ENCODE data around the gene TRIM41. TPM values are rescaled to one million over a fixed set of nuclear protein-coding genes. Genes with fewer than 3 reads are reported as not detected.

TRIM41 gene
- total and polyA plus RNA-seq, 2 of the 13 experiments (the other 11 are each of a cell fraction or from before 2014, with no cell fraction given), result 10.2 to 16.7 TPM

DNA sequence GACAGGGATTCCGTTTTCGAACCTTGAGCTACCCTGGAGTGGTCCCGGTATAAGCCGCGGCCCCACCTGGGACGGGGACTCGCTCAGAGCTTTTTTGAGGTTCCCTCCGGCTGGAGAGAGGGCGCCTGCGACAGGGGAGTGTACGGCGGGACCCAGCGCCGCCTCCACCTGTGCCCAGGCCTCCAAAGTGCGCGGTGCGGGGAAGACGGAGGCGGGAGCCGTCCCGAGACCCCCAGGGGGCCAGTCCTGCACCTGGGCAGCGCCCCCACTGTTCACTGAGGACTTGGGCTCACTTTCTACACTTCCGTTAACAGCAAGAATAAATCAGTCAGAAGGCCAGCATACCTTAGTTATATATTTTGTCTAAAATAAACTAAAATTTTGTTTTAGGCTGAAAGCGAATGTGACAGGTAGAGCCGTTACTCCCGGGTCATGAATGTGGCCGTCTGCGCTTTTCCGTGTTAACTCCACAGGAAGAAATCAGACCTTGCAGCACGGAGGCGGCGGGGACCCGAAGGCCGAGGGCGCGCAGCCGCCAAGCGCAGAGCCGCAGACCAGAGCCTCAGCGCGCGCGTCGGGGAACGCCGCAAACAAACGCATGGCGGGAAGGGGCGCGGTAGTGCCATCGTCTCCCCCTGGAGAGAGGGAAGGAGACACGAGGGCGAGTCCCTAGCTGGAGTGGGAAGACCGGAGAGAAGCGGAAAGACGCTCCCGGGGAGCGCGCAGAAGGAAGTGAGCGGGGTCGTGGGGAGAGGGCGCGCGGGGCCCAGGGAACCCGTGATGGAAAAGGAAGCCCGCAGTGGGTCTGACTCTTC, 32.2 kb upstream of the TRIM41 start (continued):
- TF ChIP-seq, protein P1, sequence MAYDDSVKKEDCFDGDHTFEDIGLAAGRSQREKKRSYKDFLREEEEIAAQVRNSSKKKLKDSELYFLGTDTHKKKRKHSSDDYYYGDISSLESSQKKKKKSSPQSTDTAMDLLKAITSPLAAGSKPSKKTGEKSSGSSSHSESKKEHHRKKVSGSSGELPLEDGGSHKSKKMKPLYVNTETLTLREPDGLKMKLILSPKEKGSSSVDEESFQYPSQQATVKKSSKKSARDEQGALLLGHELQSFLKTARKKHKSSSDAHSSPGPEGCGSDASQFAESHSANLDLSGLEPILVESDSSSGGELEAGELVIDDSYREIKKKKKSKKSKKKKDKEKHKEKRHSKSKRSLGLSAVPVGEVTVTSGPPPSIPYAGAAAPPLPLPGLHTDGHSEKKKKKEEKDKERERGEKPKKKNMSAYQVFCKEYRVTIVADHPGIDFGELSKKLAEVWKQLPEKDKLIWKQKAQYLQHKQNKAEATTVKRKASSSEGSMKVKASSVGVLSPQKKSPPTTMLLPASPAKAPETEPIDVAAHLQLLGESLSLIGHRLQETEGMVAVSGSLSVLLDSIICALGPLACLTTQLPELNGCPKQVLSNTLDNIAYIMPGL (CRISPR knock-in tag; IDR thresholded peaks at IDR 0.05; ENCODE audit: borderline replicate concordance in 1 of 2, low read depth in 1 of 2), result peak in 1 of 2 experiments; percentile 84; a peak in 2 of 4 replicates
- TF ChIP-seq U2AF1 (optimal IDR thresholded peaks at IDR 0.05; ENCODE audit: low read depth, low read length) (peak; percentile 27), POLR2G (IDR thresholded peaks at IDR 0.05; ENCODE audit: low read depth, low read length) (no peak), ZNF543 (CRISPR knock-in tag; IDR thresholded peaks at IDR 0.05) (no peak), ZBTB7B (CRISPR knock-in tag; IDR thresholded peaks at IDR 0.05) (peak; percentile 89), HES4 (CRISPR knock-in tag; IDR thresholded peaks at IDR 0.05; ENCODE audit: borderline replicate concordance) (no peak), AHR (CRISPR knock-in tag; IDR thresholded peaks at IDR 0.05) (no peak)
- TF ChIP-seq, protein P2, sequence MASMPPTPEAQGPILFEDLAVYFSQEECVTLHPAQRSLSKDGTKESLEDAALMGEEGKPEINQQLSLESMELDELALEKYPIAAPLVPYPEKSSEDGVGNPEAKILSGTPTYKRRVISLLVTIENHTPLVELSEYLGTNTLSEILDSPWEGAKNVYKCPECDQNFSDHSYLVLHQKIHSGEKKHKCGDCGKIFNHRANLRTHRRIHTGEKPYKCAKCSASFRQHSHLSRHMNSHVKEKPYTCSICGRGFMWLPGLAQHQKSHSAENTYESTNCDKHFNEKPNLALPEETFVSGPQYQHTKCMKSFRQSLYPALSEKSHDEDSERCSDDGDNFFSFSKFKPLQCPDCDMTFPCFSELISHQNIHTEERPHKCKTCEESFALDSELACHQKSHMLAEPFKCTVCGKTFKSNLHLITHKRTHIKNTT (CRISPR knock-in tag; IDR thresholded peaks at IDR 0.05), result no peak
- TF ChIP-seq, protein P3, sequence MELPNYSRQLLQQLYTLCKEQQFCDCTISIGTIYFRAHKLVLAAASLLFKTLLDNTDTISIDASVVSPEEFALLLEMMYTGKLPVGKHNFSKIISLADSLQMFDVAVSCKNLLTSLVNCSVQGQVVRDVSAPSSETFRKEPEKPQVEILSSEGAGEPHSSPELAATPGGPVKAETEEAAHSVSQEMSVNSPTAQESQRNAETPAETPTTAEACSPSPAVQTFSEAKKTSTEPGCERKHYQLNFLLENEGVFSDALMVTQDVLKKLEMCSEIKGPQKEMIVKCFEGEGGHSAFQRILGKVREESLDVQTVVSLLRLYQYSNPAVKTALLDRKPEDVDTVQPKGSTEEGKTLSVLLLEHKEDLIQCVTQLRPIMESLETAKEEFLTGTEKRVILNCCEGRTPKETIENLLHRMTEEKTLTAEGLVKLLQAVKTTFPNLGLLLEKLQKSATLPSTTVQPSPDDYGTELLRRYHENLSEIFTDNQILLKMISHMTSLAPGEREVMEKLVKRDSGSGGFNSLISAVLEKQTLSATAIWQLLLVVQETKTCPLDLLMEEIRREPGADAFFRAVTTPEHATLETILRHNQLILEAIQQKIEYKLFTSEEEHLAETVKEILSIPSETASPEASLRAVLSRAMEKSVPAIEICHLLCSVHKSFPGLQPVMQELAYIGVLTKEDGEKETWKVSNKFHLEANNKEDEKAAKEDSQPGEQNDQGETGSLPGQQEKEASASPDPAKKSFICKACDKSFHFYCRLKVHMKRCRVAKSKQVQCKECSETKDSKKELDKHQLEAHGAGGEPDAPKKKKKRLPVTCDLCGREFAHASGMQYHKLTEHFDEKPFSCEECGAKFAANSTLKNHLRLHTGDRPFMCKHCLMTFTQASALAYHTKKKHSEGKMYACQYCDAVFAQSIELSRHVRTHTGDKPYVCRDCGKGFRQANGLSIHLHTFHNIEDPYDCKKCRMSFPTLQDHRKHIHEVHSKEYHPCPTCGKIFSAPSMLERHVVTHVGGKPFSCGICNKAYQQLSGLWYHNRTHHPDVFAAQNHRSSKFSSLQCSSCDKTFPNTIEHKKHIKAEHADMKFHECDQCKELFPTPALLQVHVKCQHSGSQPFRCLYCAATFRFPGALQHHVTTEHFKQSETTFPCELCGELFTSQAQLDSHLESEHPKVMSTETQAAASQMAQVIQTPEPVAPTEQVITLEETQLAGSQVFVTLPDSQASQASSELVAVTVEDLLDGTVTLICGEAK (IDR thresholded peaks at IDR 0.05), result no peak
- TF ChIP-seq, protein P3 (CRISPR knock-in tag; IDR thresholded peaks at IDR 0.05), result peak; percentile 58
- TF ChIP-seq, protein P4, sequence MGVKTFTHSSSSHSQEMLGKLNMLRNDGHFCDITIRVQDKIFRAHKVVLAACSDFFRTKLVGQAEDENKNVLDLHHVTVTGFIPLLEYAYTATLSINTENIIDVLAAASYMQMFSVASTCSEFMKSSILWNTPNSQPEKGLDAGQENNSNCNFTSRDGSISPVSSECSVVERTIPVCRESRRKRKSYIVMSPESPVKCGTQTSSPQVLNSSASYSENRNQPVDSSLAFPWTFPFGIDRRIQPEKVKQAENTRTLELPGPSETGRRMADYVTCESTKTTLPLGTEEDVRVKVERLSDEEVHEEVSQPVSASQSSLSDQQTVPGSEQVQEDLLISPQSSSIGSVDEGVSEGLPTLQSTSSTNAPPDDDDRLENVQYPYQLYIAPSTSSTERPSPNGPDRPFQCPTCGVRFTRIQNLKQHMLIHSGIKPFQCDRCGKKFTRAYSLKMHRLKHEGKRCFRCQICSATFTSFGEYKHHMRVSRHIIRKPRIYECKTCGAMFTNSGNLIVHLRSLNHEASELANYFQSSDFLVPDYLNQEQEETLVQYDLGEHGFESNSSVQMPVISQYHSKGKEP (CRISPR knock-in tag; IDR thresholded peaks at IDR 0.05), result no peak
- TF ChIP-seq, protein P5, sequence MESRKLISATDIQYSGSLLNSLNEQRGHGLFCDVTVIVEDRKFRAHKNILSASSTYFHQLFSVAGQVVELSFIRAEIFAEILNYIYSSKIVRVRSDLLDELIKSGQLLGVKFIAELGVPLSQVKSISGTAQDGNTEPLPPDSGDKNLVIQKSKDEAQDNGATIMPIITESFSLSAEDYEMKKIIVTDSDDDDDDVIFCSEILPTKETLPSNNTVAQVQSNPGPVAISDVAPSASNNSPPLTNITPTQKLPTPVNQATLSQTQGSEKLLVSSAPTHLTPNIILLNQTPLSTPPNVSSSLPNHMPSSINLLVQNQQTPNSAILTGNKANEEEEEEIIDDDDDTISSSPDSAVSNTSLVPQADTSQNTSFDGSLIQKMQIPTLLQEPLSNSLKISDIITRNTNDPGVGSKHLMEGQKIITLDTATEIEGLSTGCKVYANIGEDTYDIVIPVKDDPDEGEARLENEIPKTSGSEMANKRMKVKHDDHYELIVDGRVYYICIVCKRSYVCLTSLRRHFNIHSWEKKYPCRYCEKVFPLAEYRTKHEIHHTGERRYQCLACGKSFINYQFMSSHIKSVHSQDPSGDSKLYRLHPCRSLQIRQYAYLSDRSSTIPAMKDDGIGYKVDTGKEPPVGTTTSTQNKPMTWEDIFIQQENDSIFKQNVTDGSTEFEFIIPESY (CRISPR knock-in tag; IDR thresholded peaks at IDR 0.05), result no peak
